Raji (cell line): Measurements from ENCODE around the gene TRO.

ENCODE experiments used
- POLR2A ChIP-seq: IDR thresholded peaks from 2 replicates; pipeline ENCODE4 v1.6.1; 2011; ENCODE audit warnings: low read depth, low read length, control low read depth; ENCODE audit not compliant: insufficient read depth

The TRO gene

GRCh38 chrX:54920610-54921426, at the start of gene TRO:
Gene TRO (plus strand): TSS chrX:54920824. CDS start chrX:54922247, 1,423 bp downstream.
- TF ChIP-seq POLR2A, result no peak

GRCh38 chrX:54885740-54886139, 34.9 kb upstream of the TRO start:
- no peak for TF ChIP-seq POLR2A

- TF ChIP-seq POLR2A, result no peak
Measured at GRCh38 chrX:54891573-54891972, 29.1 kb upstream of the TRO start.

- TF ChIP-seq POLR2A, result no peak
Measured at GRCh38 chrX:54894159-54894558, 26.5 kb upstream of the TRO start.

GRCh38 chrX:54909941-54910340, 10.7 kb upstream of the TRO start:
- TF ChIP-seq POLR2A, result no peak

GRCh38 chrX:54921427-54922021, 900 bp downstream of the TRO start:
- TF ChIP-seq POLR2A, result no peak

GRCh38 chrX:54922547-54922946, 1.9 kb downstream of the TRO start:
- no peak for TF ChIP-seq POLR2A

GRCh38 chrX:54923376-54923775, 2.8 kb downstream of the TRO start:
- no peak for TF ChIP-seq POLR2A

GRCh38 chrX:54926978-54927377, 6.4 kb downstream of the TRO start:
- no peak for TF ChIP-seq POLR2A

GRCh38 chrX:54928876-54929275, 8.3 kb downstream of the TRO start:
- no peak for TF ChIP-seq POLR2A

- no peak for TF ChIP-seq POLR2A
Measured at GRCh38 chrX:54930291-54931049, 9.8 kb downstream of the TRO start.

- no peak for TF ChIP-seq POLR2A
Measured at GRCh38 chrX:54931107-54931506, 10.5 kb downstream of the TRO start.

GRCh38 chrX:54933150-54933826, 12.7 kb downstream of the TRO start:
- TF ChIP-seq POLR2A, result no peak

GRCh38 chrX:54934058-54934457, 13.4 kb downstream of the TRO start:
- TF ChIP-seq POLR2A, result no peak

GRCh38 chrX:54934890-54935289, 14.3 kb downstream of the TRO start:
- no peak for TF ChIP-seq POLR2A
